CD14-positive monocyte (primary cell): ENCODE data around the gene LRP1. TPM values are rescaled to one million over a fixed set of nuclear protein-coding genes. Genes with fewer than 3 reads are reported as not detected.

Experiments
- DNase-seq, 3 donors: peaks; one replicate each; pipeline ENCODE4 v3.0.0-alpha.2; 2011 to 2022
- H2AFZ ChIP-seq: 2 replicates; pipeline ENCODE4 v1.6.0; 2012; ENCODE audit warnings: mild to moderate bottlenecking, low read depth, low read length, inconsistent platforms; ENCODE audit not compliant: insufficient read depth, poor library complexity, severe bottlenecking
- H3K27ac ChIP-seq, 2 donors: 1 replicate in 1 of 2; 2 replicates in 1 of 2; pipeline ENCODE4 v1.5.1; 2012 to 2013; ENCODE audit warnings: low read length in 2 of 2, control low read depth in 1 of 2, inconsistent platforms in 1 of 2, low read depth in 1 of 2, mild to moderate bottlenecking in 1 of 2
- H3K27me3 ChIP-seq, 2 donors: one replicate each; pipeline versions ENCODE4 v1.6.0 to v1.6.1; 2011 to 2013; ENCODE audit warnings: low read length in 2 of 2; ENCODE audit not compliant: control insufficient read depth in 2 of 2, insufficient read depth in 2 of 2
- H3K36me3 ChIP-seq, 2 donors: replicated peaks in 1 of 2; 1 replicate in 1 of 2; 2 replicates in 1 of 2; pipeline versions ENCODE4 v1.5.1 to v1.6.1; 2012 to 2013; ENCODE audit warnings: low read length in 2 of 2, control low read depth in 1 of 2, inconsistent platforms in 1 of 2, mild to moderate bottlenecking in 1 of 2; ENCODE audit not compliant: insufficient read depth in 2 of 2, control insufficient read depth in 1 of 2
- H3K4me1 ChIP-seq, 2 donors: 1 replicate in 1 of 2; 2 replicates in 1 of 2; pipeline versions ENCODE4 v1.5.1 to v1.6.1; 2012 to 2013; ENCODE audit warnings: low read length in 2 of 2, control low read depth in 1 of 2, inconsistent platforms in 1 of 2, mild to moderate bottlenecking in 1 of 2, moderate library complexity in 1 of 2; ENCODE audit not compliant: insufficient read depth in 2 of 2, control insufficient read depth in 1 of 2
- H3K4me2 ChIP-seq: replicated peaks from 2 replicates; pipeline ENCODE3; 2012; ENCODE audit warnings: low read length, moderate library complexity, mild to moderate bottlenecking; ENCODE audit not compliant: poor library complexity, severe bottlenecking; ENCODE audit errors: extremely low read depth
- H3K4me3 ChIP-seq, 3 experiments: fragments of 200-600 bp in 1 of 3; sonication (generic) in 1 of 3; replicated peaks in 1 of 3; 1 replicate in 2 of 3; 2 replicates in 1 of 3; pipeline ENCODE4 v1.5.1; 2011 to 2013; ENCODE audit warnings: low read length in 3 of 3, mild to moderate bottlenecking in 3 of 3, control low read depth in 2 of 3, low read depth in 2 of 3, inconsistent platforms in 1 of 3, moderate library complexity in 1 of 3
- H3K79me2 ChIP-seq: 2 replicates; pipeline ENCODE4 v1.6.0; 2012; ENCODE audit warnings: mild to moderate bottlenecking, control low read depth, inconsistent platforms, low read length, moderate library complexity; ENCODE audit not compliant: insufficient read depth
- H3K9ac ChIP-seq: 2 replicates; pipeline ENCODE4 v1.6.0; 2017; ENCODE audit warnings: low read length, mild to moderate bottlenecking; ENCODE audit not compliant: insufficient read depth, poor library complexity, severe bottlenecking
- H3K9me3 ChIP-seq, 2 donors: replicated peaks in 1 of 2; 1 replicate in 1 of 2; 2 replicates in 1 of 2; pipeline versions ENCODE4 v1.5.1 to v1.6.1; 2012 to 2013; ENCODE audit warnings: low read length in 2 of 2, control low read depth in 1 of 2; ENCODE audit not compliant: control insufficient read depth in 1 of 2, insufficient read depth in 1 of 2
- H4K20me1 ChIP-seq: 2 replicates; pipeline ENCODE4 v1.6.0; 2012; ENCODE audit warnings: mild to moderate bottlenecking, low read length, control low read depth, moderate library complexity; ENCODE audit not compliant: insufficient read depth
- H3K27ac Mint-ChIP-seq, 7 donors: one replicate each; pipeline ENCODE4 v1.8.0; 2020; ENCODE audit warnings: mild to moderate bottlenecking in 7 of 7, mixed read lengths in 7 of 7, moderate library complexity in 6 of 7, inconsistent platforms in 2 of 7
- H3K27me3 Mint-ChIP-seq, 3 donors: one replicate each; pipeline ENCODE4 v1.8.0; 2021 to 2022; ENCODE audit warnings: low read depth in 3 of 3, mild to moderate bottlenecking in 3 of 3, mixed read lengths in 3 of 3, moderate library complexity in 3 of 3, inconsistent platforms in 1 of 3
- H3K36me3 Mint-ChIP-seq, 2 donors: one replicate each; pipeline ENCODE4 v1.8.0; 2020; ENCODE audit warnings: mixed read lengths in 2 of 2, inconsistent platforms in 1 of 2, mild to moderate bottlenecking in 1 of 2
- H3K4me1 Mint-ChIP-seq: one replicate; pipeline ENCODE4 v1.8.0; 2020; ENCODE audit warnings: mild to moderate bottlenecking, mixed read lengths
- H3K4me3 Mint-ChIP-seq, 2 donors: one replicate each; pipeline ENCODE4 v1.8.0; 2020; ENCODE audit warnings: mild to moderate bottlenecking in 2 of 2, mixed read lengths in 2 of 2, moderate library complexity in 1 of 2
- H3K9me3 Mint-ChIP-seq, 7 donors: one replicate each; pipeline ENCODE4 v1.8.0; 2020 to 2022; ENCODE audit warnings: mixed read lengths in 7 of 7, mild to moderate bottlenecking in 6 of 7, moderate library complexity in 6 of 7, inconsistent platforms in 2 of 7
- CTCF ChIP-seq: fragments of 200-600 bp; IDR thresholded peaks from one replicate; pipeline ENCODE4 v1.8.0; 2022; ENCODE audit warnings: antibody characterized with exemption, mild to moderate bottlenecking
- WGBS: methylation state at CpG from one replicate; pipeline ENCODE4 v1.1.5; 2013; ENCODE audit warnings: missing lambda C conversion rate; ENCODE audit not compliant: insufficient coverage; 5-methylcytosine and 5-hydroxymethylcytosine counted together
- intact Hi-C, 2 donors: fragments of 100-400 bp; cut with micrococcal nuclease; formaldehyde crosslinking; loops; one replicate each; pipeline versions ENCODE4 v1.15.0 to v1.15.1; 2023
- polyA plus RNA-seq, 3 donors: library from polyadenylated mRNA; depleted of rRNA in 1 of 3; unstranded in 2 of 3; stranded (reverse) in 1 of 3; fragments of 300-500 nt in 2 of 3; fragments of >200 nt in 1 of 3; fragmentation: Illumina TruSeq in 2 of 3; gene quantifications; 1 replicate in 2 of 3; 2 replicates in 1 of 3; pipeline ENCODE4 v1.2.3, GENCODE V29; 2012 to 2021

The LRP1 gene
- polyA plus RNA-seq, 3 donors, result 5.5 to 246 (median 10.5) TPM

GRCh38 chr12:57222286-57223190, 94.3 kb downstream of the LRP1 start:
- Histone ChIP-seq H3K9ac (no peak overlapping the region), H3K27ac (no peak overlapping the region), H3K4me3 (no peak overlapping the region), H3K27me3 (peaks cover 90 to 98% of the 10 kb centered on the region in 2 donors), H2AFZ (no peak overlapping the region), H3K79me2 (no peaks in the 10 kb centered on the region), H3K36me3 (no peaks in the 10 kb centered on the region), H3K4me2 (no peak overlapping the region), H4K20me1 (peaks cover 4% of the 10 kb centered on the region), H3K9me3 (peaks cover 0 to 54% of the 10 kb centered on the region in 2 donors), H3K4me1 (peaks cover 19 to 29% of the 10 kb centered on the region in 2 donors)
- peaks cover 93 to 100% (median 97%) of the 10 kb centered on the region in 3 donors for H3K27me3 Mint-ChIP-seq
- 13% methylated on average over 10 of the region's 13 CpGs for whole genome bisulfite sequencing
- H3K27ac Mint-ChIP-seq, result no peak overlapping the region
- peaks cover 41% of the 10 kb centered on the region for H3K4me1 Mint-ChIP-seq
- intact Hi-C loops, result no loop called here
- peaks cover 0 to 38% (median 13%) of the 10 kb centered on the region in 7 donors for H3K9me3 Mint-ChIP-seq
- no peak for TF ChIP-seq CTCF
- no peak for DNase-seq
- peak overlapping the region in 1 of 2 donors; percentile 88 for H3K4me3 Mint-ChIP-seq
- H3K36me3 Mint-ChIP-seq, result peaks cover 6 to 33% of the 10 kb centered on the region in 2 donors

DNA sequence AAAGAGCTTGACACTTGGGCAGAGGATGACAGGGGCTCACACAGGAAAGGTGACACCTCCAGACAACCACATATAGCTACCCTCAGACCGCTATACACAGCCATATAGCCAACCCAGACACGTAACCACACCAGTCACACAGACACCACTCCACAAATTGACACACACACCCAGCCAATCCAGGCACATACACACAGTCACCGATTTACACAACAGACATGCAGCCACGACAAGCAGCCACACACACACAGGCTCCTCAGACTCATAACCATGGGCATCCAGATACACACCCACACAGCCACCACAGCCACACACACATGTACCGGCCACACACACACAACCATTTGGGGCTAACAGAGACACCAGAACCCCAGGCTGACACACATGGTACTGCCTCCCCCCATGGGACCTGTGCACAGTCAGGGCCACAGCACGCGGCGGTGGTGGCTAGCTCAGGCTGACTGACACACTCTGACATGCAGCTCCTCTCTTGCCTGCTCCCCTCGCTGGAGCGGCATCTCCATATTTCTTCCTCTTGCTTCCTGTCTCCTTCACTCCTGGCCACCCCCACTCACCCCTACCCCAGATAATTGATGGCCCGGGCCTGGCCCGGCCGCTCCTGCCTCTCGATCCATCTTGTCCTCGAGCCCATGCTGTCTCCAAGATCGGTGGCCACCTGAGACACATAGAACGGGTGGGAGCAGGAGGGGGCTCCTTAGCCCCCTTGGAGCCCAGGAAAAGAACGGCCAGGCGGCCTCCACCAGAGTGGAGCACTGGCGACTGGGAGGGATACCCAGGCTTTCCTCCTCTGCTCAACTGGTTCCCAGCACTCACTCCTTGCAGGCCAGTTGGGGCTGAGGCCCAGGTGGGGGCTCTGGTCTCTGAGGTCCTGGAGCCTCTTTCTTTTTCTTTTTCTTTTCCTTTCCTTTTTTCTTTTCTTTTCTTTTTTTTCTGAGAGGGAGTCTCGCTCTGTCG, 95.2 kb downstream of the LRP1 start:
- Histone ChIP-seq H3K79me2 (no peaks in the 10 kb centered on the region), H3K4me2 (no peak overlapping the region), H3K27ac (no peak overlapping the region), H3K36me3 (no peaks in the 10 kb centered on the region), H2AFZ (no peak overlapping the region), H3K9ac (no peak overlapping the region), H4K20me1 (peaks cover 4% of the 10 kb centered on the region), H3K9me3 (peaks cover 0 to 49% of the 10 kb centered on the region in 2 donors), H3K4me1 (peaks cover 19 to 28% of the 10 kb centered on the region in 2 donors), H3K4me3 (no peak overlapping the region), H3K27me3 (peaks cover 84 to 93% of the 10 kb centered on the region in 2 donors)
- intact Hi-C loops, result loop anchor here in 1 of 2 donors (2.0 kb wide), 1 partner anchor 15 kb away; no protein-coding TSS in a partner anchor
- Mint-ChIP-seq H3K27me3 (peaks cover 88 to 99% (median 97%) of the 10 kb centered on the region in 3 donors), H3K4me1 (peaks cover 39% of the 10 kb centered on the region), H3K9me3 (peaks cover 0 to 40% (median 13%) of the 10 kb centered on the region in 7 donors), H3K27ac (no peak overlapping the region), H3K4me3 (peak overlapping the region in 1 of 2 donors; percentile 88), H3K36me3 (peaks cover 6 to 32% of the 10 kb centered on the region in 2 donors)
- no peak for DNase-seq
- no peak for TF ChIP-seq CTCF
- WGBS, result 23% methylated on average over 20 of the region's 22 CpGs
